Measurements from ENCODE around the gene HIRA.

DNA sequence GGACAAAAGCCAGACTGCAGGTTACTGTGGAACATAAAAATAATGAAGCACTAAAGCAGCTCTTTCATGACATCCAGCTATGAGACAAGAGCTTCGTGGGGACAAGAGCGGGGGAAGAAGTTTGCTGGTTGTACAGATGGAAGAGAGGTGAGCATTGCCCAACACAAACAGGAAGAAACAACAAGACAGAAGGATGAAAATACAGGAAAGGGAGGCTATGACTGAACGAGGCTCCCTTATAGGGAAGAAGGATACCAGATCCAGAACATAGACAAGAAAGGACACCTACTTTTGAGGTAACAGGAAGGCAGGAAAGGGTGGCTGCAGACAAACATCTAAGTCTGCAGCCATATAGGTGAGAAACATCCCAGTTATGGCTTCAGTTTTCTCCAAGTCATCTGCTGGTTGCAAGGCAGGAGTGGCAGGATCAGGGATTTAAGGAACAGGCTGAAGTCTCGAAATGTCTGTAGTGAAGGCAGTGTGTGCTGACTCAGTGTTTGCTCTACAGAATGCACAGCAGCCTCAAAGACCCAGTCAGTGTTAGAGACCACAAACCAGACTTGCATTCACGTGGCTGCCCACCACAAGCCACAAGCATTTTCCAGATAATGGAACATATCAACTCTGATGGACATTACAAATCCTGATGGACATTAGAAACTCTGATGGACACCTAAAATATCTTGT, 141.9 kb downstream of the HIRA start:
- TF ChIP-seq, protein P1, sequence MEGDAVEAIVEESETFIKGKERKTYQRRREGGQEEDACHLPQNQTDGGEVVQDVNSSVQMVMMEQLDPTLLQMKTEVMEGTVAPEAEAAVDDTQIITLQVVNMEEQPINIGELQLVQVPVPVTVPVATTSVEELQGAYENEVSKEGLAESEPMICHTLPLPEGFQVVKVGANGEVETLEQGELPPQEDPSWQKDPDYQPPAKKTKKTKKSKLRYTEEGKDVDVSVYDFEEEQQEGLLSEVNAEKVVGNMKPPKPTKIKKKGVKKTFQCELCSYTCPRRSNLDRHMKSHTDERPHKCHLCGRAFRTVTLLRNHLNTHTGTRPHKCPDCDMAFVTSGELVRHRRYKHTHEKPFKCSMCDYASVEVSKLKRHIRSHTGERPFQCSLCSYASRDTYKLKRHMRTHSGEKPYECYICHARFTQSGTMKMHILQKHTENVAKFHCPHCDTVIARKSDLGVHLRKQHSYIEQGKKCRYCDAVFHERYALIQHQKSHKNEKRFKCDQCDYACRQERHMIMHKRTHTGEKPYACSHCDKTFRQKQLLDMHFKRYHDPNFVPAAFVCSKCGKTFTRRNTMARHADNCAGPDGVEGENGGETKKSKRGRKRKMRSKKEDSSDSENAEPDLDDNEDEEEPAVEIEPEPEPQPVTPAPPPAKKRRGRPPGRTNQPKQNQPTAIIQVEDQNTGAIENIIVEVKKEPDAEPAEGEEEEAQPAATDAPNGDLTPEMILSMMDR (IDR thresholded peaks at IDR 0.05; ENCODE audit: low read depth, low read length, poor library complexity, severe bottlenecking) = no peak
- no peak for TF ChIP-seq EZH2phosphoT487 (IDR thresholded peaks at IDR 0.05; ENCODE audit: borderline replicate concordance, low read length)

Data from DOHH2 (cell line).